Measurements from ENCODE around the gene CITED2. TPM values are rescaled to one million over a fixed set of nuclear protein-coding genes. Genes with fewer than 3 reads are reported as not detected.

The CITED2 gene
- total and polyA plus RNA-seq, 2 of the 8 experiments (the other 6 are each of a cell fraction or from before 2014, with no cell fraction given), result 89.1 to 115 TPM

- Histone ChIP-seq H2BK5ac (ENCODE audit: low read depth, low read length) (peak overlapping the region; percentile 48; the same call in 1 of the 2 replicates), H3K23me2 (ENCODE audit: low read depth, low read length) (peaks cover 6% of the 10 kb centered on the region; the same call in 1 of the 2 replicates), H2BK120ac (replicated peaks; ENCODE audit: low read depth, low read length) (no peak overlapping the region), H3K56ac (replicated peaks; ENCODE audit: insufficient read length, low read depth, low read length) (no peak overlapping the region), H4K91ac (replicated peaks; ENCODE audit: insufficient read length, low read length) (no peak overlapping the region), H3K4me1 (replicated peaks in 1 of 4; ENCODE audit: control insufficient read depth in 3 of 4, insufficient read depth in 4 of 4, low read length in 3 of 4) (peaks cover 2 to 33% (median 22%) of the 10 kb centered on the region in 4 experiments; a peak in 5 of 7 replicates), H3K27me3 (replicated peaks in 1 of 4; ENCODE audit: control insufficient read depth in 3 of 4, extremely low read depth in 1 of 4, insufficient read depth in 3 of 4, low read length in 3 of 4) (no peaks in the 10 kb centered on the region), H2BK15ac (ENCODE audit: low read length) (no peak overlapping the region), H3K79me1 (ENCODE audit: low read depth, low read length) (no peaks in the 10 kb centered on the region; the same call in 1 of the 2 replicates), H3K23ac (ENCODE audit: insufficient read length) (no peak overlapping the region), H4K20me1 (replicated peaks in 1 of 2; ENCODE audit: control insufficient read depth in 1 of 2, insufficient read depth in 2 of 2, low read length in 2 of 2) (peaks cover 7% of the 10 kb centered on the region in 2 experiments), H2AK5ac (ENCODE audit: low read depth, low read length) (no peak overlapping the region), H3K4me2 (ENCODE audit: insufficient read depth in 1 of 2, low read depth in 2 of 2, low read length in 2 of 2) (peak overlapping the region; percentile 59 to 92), H3K36me3 (ENCODE audit: control insufficient read depth in 2 of 4, insufficient read depth in 4 of 4, low read length in 3 of 4) (peaks cover 3 to 35% (median 10%) of the 10 kb centered on the region in 4 experiments; a peak in 5 of 8 replicates), H3K9me3 (ENCODE audit: insufficient read depth in 2 of 2, low read depth in 1 of 2, low read length in 1 of 2) (no peaks in the 10 kb centered on the region), H3K4ac (replicated peaks; ENCODE audit: insufficient read length, low read depth, low read length) (no peak overlapping the region), H4K5ac (ENCODE audit: insufficient read length, low read depth, low read length) (peak overlapping the region; percentile 94), H2AFZ (ENCODE audit: low read length) (no peak overlapping the region), H4K8ac (ENCODE audit: extremely low read depth, insufficient read depth, low read length) (no peak overlapping the region), H3K27ac (ENCODE audit: low read depth, low read length) (peak overlapping the region; percentile 12; the same call in 1 of the 2 replicates), H3K4me3 (ENCODE audit: extremely low read depth in 1 of 4, insufficient read depth in 2 of 4, low read depth in 3 of 4, low read length in 4 of 4) (peak overlapping the region in 2 of 4 experiments; percentile 4 to 96; a peak in 5 of 8 replicates), H2BK12ac (ENCODE audit: low read depth, low read length) (no peak overlapping the region), H3K79me2 (ENCODE audit: control insufficient read depth in 1 of 2, insufficient read depth in 2 of 2, low read length in 2 of 2) (peaks cover 8 to 31% of the 10 kb centered on the region in 2 experiments; a peak in 3 of 4 replicates), H3K9ac (replicated peaks in 1 of 4; ENCODE audit: extremely low read depth in 1 of 4, low read depth in 3 of 4, low read length in 3 of 4) (no peak overlapping the region), H3K14ac (ENCODE audit: insufficient read length) (no peak overlapping the region), H2BK20ac (ENCODE audit: low read length) (no peak overlapping the region), H3K18ac (ENCODE audit: extremely low read depth, low read length) (peak overlapping the region; percentile 26; the same call in 1 of the 2 replicates)
- 0% methylated on average over 2 of the region's 2 CpGs; no CpG with 5 or more reads in 1 of the 2 experiments for WGBS, 2 experiments (ENCODE audit: extremely low coverage in 1 of 2, insufficient coverage in 1 of 2, insufficient read length in 1 of 2, insufficient replicate concordance in 2 of 2, low coverage in 1 of 2, low lambda C conversion rate in 2 of 2, missing lambda C conversion rate in 1 of 2)
- POLR2A ChIA-PET (ENCODE audit: partially characterized antibody), result interaction anchor here (0.8 to 1.7 kb wide), 4 partner anchors 10 to 672 kb away, joined by 3 read pairs; no protein-coding TSS in a partner anchor
- DNase-seq (ENCODE audit: low read depth in 1 of 2, low spot score in 2 of 2) (no peak), FAIRE-seq (peak; percentile 7)
- CTCF ChIA-PET (ENCODE audit: partially characterized antibody), result interaction anchor here (0.7 to 2.2 kb wide), 25 partner anchors 9 to 1153 kb away, joined by 3 to 13 read pairs (median 3); no protein-coding TSS in a partner anchor
- TF ChIP-seq TEAD4 (IDR thresholded peaks at IDR 0.05; ENCODE audit: low read depth, low read length), result peak; percentile 92
- no peak for TF ChIP-seq TAF1 (IDR thresholded peaks at IDR 0.05; ENCODE audit: low read depth, low read length)
- TF ChIP-seq HDAC2 (IDR thresholded peaks at IDR 0.05; ENCODE audit: borderline replicate concordance in 1 of 2, low read depth in 2 of 2, low read length in 2 of 2), result no peak
- peak; percentile 27; the same call in 1 of the 2 replicates for TF ChIP-seq SP1 (IDR thresholded peaks at IDR 0.05; ENCODE audit: low read depth, low read length)
- no peak for TF ChIP-seq GABPA (IDR thresholded peaks at IDR 0.05; ENCODE audit: borderline replicate concordance, insufficient read depth, low read length)
- TF ChIP-seq MAX (IDR thresholded peaks at IDR 0.05), result no peak
- no peak for TF ChIP-seq RXRA (IDR thresholded peaks at IDR 0.05; ENCODE audit: insufficient read depth, low read depth, low read length)
- TF ChIP-seq ATF2 (IDR thresholded peaks at IDR 0.05; ENCODE audit: low read length), result no peak
- 0 out of 2 replicates have a peak, but pooled peaks have one; percentile 37 for TF ChIP-seq RBBP5 (IDR thresholded peaks at IDR 0.05; ENCODE audit: borderline replicate concordance, low read depth, low read length)
- TF ChIP-seq BCL11A (IDR thresholded peaks at IDR 0.05; ENCODE audit: low read depth in 2 of 2, low read length in 2 of 2), result peak in 1 of 2 experiments; percentile 70
Observed at GRCh38 chr6:139369068-139369467, 5.4 kb downstream of the CITED2 start.
